GM21515 (cell line): Measurements from ENCODE around the gene PIP5K1C.
"Not testable (repeated sequence)": the region's sequence is repeated elsewhere in the genome, so short reads cannot be mapped to it uniquely, and the experiment has no call there.

Experiments
- ATAC-seq: cut with Tn5 transposase; IDR thresholded peaks from one replicate; pipeline ENCODE4 v1.9.1; 2021; ENCODE audit not compliant: unreplicated experiment

PIP5K1C gene

DNA sequence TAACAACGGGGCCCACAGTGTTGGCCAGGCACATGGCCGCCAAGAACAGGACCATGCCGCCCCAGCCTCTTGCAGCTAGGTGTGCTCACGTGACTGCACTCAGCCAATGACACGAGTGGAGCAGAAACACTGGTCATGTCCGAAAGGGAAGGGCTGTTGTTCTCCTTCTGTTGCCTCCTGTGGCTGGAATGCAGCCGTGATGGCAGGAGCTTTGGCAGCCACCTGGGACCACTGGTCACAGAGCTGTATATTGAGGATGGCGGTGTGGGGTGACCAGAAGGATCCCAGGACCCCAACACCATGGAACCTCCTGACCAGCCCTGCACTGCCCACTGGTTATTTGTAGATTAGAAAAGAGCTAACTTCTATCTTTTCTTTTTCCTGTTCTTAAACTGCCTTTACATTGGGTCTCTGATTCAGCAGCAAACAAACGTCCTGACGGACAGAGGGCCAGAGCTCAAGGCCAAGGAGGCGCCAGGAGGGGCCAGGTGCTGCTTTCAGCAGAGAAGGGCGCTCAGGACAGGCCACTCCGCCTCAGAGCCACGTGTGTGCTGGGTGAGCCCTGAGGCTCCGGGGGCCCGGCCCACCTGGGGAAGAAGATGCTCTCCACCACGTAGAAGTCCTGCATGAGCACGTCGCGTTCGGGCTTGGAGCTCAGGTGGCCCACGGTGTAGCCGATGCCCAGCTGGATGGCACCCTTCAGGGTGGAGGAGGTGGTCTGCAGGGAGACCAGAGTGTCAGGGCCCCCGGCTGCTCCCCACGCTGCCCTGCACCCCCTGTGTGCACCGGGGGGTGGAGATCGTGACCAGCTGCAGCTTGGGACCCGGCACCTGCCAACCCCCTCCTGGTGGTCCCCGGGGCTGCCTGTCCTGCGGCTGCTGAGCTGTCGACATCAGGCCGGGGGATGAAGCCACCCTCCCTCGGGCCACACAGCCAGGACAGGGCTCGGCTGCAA, 38.7 kb downstream of the PIP5K1C start:
- ATAC-seq: no peak

DNA sequence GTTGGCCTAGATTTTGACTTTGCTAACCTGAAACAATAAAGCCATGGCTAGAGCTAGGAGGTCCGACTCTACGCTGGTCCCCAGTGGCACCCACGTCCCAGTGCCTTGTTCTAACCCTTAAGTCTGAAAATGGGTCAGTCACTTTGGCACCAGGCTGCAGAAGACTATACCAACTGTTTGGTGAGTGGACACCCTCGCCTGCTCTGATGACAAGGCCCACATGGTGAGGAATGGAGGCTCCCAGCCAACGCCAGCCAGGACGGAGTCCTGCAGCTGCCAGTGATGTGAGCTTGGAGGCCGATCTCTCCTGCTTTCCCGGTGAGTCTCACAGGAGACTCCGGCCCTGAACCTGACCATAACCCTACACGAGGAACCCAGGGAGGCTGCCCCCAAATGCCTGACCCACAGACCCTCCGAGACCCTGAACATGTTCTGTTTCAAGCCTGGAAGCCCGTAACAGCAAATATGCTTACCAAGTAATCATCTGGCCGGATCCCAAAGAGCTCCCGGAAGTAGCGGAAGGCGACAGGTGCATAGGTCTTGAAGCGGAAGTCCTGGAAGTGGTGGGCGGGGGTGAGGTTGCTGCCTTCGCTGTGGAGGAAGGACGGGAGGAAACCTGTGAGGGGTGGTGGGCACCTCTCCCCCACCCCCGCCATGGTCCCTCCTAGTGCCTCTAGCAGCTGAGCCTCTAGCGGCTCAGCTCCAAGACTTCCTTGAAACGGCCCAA, 39.6 kb downstream of the PIP5K1C start:
- ATAC-seq: no peak

DNA sequence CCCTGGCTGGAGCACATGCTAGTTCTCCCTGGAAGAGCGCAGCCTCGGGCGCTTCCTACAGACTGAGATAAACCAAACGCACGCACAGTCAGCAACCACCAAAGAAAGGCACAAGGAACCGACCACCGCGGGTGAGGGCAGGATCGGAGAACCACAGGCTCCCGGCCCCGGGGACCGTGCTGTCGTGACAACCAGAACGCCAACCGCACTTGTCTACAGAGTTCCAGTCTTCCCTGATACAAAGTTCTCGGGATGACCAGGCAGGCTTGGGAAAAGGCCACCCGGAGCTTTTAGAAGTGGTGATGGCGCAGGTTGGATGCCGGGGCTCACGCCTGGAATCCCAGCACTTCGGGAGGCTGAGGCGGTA, 40.5 kb downstream of the PIP5K1C start:
- no peak for ATAC-seq

- ATAC-seq: no peak
Observed at GRCh38 chr19:3658870-3659745, 41.2 kb downstream of the PIP5K1C start.

GRCh38 chr19:3658004-3658869, 42.0 kb downstream of the PIP5K1C start:
- no peak for ATAC-seq

- no peak for ATAC-seq
Observed at GRCh38 chr19:3657395-3657769, 42.9 kb downstream of the PIP5K1C start.

GRCh38 chr19:3656747-3657394, 43.4 kb downstream of the PIP5K1C start:
- ATAC-seq: no peak

DNA sequence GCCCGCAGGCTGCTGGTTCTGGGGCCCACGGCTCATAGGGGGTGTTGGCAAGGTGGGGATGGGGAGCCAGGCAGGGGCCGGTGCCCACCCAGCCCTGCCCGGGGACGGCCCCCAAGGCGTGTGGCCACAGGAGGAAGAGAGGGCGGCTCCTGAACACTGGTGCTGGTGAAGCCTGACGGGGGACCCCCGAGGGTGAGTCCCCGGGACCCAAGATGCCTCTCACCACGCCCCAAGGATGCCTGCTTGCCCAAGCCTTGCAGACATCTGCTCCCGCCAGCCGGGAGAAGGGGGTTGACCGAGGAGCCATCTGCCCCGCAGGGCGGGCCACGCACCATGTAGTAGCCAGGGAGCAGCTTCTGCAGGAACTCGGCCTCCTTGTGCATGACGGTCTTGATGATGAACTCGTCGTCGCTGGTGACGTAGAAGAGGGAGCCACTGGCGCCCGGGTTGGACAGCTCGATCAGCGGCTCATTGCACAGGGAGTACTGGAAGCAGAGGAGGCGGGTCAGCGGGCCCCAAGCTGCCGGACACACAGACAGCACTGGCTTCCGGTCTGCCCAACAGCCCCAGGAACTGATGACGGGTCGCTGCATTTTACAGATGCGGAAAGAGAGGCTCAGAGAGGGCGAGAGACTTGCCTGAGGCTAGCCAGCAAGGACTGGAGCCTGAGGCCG, 44.1 kb downstream of the PIP5K1C start:
- ATAC-seq: no peak

- no peak for ATAC-seq
Observed at GRCh38 chr19:3655402-3656072, 44.7 kb downstream of the PIP5K1C start.

DNA sequence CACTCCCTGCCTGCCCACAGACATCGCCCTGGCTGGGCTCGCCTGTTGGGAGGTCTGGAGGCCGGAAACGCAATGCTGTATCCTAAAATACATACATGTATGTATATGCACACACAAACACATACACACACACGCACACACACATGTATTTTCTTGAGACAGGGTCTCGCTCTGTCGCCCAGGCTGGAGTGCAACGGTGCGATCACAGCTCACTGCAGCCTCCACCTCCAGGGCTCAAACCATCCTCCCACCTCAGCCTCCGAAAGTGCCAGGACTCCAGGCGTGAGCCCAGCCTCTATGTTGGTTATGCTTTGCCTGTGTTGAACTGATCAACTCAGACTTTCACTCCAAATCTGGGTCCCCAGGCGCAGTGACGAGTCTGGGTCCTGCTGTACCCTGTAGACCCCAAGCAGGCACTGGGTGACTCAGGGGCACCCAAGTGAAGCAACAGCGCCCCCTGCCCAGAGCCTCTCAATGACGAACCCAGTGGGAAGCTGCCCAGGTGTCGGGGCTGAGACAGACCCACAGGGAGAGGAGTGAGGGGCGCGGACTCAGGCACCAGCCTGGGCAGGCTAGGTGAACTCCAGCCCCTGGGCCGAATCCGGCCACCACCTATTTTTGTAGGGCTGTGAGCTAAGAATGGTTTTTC, 46.3 kb downstream of the PIP5K1C start:
- no peak for ATAC-seq

GRCh38 chr19:3653081-3653795, 47.0 kb downstream of the PIP5K1C start:
- ATAC-seq: no peak

DNA sequence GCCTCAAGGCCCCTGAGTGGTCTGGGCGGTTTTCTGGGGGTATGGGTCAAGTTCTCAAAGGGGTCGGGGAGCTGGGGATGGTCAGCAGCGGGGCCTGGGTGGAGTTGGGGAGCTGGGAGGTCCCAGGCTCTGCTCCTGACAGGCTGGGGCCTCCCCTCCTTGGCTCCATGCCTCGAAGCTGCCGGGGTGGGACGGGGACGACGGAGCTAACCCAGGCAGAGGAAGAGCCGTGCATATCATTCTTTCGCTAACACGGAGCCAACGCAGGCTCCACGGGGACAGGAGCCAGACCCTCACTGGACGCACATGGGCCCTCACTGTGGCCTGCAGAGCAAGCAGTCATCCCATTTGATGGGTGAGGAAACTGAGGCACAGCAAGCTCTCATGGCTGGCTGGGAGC, 47.8 kb downstream of the PIP5K1C start:
- no peak for ATAC-seq

DNA sequence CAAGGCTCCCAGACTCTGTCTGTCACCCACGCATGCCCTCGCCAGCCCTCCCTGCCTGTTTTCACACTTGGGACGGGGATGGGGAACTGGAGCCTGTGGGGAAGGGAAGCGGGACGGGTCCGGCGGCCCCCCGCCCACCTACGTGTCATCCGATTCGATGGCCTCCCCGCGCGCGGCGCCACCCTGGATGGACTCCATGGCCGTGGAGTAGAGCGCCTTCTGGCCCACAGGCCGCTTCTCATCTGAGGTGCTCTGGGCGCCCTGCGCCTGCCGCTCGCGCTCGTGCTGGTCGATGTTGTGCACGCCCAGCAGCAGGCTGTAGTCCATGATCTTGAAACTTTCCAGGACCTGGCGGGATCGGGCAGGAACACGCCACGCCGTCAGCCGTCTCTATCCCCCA, 48.6 kb downstream of the PIP5K1C start:
- ATAC-seq: no peak

- ATAC-seq: no peak
Observed at GRCh38 chr19:3649888-3650287, 50.4 kb downstream of the PIP5K1C start.

DNA sequence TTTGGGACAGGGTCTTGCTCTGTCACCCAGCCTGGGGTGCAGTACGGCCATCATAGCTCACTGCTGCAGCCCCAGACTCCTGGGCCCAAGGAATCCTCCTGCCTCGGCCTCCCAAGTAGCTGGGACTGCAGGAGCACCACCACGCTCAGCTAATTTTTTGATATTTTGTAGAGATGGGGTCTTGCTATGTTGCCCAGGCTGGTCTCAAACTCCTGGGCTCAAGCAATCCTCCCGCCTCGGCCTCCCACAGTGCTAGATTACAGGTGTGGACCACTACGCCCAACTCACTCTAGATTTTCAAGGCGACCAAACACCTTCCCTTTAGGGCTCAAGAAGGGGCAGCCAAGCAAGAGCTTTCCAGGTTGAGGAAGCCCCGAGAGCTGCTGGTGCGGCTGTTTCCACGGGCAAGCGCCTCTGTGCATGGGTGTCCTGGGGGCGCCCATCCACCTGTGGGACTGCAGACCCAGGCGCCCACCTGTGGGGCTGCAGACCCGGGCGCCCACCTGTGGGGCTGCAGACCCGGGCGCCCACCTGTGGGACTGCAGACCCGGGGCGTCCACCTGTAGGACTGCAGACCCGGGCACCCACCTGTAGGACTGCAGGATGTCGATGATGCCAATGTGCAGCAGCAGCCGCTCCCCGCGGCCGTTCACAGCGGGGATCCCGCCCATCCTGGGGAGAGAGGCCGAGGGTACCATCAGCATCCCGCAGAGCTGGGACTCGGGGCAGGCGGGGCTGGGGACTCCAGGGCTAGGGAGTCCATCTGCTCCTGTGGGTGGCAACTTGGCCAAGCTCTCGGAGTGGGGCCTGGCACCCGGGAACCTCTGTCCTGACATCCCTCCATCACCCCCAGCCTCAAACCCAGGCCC, 52.0 kb downstream of the PIP5K1C start:
- no peak for ATAC-seq

DNA sequence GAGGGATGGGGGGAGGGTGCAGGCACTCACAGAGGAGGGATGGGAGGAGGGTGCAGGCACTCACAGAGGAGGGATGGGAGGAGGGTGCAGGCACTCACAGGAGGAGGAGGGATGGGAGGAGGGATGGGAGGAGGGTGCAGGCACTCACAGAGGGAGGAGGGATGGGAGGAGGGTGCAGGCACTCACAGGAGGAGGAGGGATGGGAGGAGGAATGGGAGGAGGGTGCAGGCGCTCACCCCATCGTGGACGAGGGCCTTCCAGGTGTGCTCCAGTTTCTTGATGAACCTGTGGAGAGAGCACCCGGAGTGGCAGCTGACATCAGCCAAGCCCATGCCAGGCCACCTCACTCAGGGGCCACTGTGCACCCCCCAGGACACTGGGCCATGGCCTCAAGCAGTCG, 53.2 kb downstream of the PIP5K1C start:
- not testable (repeated sequence) for ATAC-seq
